ENCODE data around the gene CDC73.
"Not testable (repeated sequence)": the region's sequence is repeated elsewhere in the genome, so short reads cannot be mapped to it uniquely, and the experiment has no call there.

CDC73 gene

DNA sequence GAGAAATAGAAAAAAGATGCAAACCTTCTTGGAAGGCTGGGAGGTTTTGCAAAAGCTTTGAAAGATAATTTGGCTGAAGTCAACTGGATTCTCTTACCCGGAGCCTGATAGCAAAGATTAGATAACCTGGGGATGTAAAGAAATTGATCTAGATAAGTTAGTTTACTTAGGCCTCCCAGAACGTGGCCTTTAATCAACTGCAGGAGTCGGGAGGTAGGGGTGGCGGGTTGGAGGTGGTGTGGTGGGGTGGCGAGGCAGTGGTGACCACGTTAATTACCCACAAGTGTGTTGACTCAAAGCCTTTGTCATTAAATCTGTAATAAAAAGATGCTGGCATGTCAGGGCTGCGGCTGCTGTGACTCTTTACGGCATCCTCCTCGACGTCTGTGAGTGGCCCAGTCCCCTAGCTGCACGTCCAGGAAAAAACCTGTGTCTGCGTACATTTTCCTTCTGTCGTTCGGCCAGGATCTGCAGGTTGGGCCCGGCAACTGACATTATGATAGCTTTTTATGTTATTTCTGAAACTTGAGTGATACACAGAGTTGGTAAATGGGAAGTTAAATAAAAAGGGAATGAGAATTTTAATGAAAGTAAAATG is 115.6 kb downstream of the CDC73 start:
- no peak for DNase-seq

GRCh38 chr1:193240609-193241008 is 118.8 kb downstream of the CDC73 start:
- DNase-seq = no peak

- no peak for DNase-seq
These were observed 119.4 kb downstream of the CDC73 start for GRCh38 chr1:193241132-193241827.

DNA sequence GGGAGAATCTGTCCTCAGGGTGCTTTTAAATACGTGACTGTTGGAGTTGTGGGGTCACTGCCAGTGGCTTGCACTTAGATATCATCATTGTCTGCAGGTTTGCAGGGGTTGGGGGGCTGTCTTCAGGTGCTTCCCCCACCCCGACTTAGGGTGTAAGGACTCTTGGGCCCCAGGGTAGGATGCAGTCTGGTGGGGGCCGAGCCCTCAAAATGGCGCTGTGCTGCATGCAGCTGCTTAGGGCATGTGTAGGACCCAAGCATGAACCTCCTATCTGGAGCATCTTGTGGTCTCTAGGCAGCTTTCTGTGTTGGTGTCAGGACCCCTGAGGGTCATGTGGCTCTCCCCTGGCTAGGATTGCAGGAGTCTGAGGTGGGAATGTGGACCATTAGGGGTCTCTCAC is 120.2 kb downstream of the CDC73 start:
- no peak for DNase-seq

DNA sequence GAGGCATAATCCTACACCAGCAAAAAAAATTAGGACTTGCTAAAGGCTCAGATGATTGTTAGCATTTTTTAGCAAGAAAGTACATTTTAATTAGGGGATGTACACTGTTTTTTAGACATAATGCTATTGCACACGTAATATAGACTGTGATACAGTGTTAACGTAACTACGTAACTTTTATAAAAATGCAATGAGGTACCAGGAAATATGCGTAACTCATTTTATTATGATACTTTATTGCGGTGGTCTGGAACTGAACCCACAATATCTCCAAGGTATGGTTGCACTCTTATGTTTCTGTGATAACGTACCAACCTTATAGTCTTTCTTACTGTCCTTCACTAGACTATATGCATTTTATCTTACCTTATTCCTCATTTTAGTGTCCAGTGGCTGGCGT is 127.4 kb downstream of the CDC73 start:
- DNase-seq = no peak

DNA sequence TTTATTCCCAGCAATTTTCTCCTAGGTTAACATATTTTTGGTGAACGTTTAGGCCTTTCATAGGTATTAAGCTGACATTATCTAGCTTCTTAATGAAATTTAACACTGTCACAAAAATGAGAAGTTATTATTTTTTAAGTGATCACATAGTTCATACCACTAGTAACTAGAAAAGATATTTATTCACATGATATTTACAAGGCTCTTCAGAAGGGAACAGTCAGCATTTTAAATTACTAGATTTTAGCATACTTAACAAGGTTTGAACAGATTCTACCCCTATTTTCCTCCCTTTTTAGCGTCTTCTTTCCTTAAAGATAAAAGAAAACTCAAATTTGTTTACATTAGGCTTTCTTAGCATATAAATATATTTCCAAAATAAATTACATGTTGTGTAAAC is 130.1 kb downstream of the CDC73 start:
- no peak for DNase-seq

GRCh38 chr1:193256019-193256418 is 134.2 kb downstream of the CDC73 start:
- no peak for DNase-seq

DNA sequence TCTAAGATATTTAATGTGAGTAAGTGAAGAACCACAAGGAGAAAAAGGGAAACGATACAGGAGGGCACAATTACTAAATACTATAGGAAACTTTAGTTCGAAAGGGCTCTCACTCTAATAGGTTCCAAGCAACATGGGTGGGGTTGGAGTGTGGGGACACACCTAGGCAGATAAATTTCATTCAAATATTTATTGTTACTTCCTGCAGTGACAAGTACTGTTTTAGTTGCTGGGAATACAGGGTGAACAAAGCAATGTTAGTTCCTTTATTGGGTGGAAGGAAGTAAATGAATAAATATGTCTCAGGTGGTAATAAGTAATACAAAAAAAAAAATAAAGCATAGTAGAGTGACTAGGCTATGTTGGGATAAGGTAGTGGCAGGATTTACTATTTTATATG is 137.8 kb downstream of the CDC73 start:
- DNase-seq = no peak

DNA sequence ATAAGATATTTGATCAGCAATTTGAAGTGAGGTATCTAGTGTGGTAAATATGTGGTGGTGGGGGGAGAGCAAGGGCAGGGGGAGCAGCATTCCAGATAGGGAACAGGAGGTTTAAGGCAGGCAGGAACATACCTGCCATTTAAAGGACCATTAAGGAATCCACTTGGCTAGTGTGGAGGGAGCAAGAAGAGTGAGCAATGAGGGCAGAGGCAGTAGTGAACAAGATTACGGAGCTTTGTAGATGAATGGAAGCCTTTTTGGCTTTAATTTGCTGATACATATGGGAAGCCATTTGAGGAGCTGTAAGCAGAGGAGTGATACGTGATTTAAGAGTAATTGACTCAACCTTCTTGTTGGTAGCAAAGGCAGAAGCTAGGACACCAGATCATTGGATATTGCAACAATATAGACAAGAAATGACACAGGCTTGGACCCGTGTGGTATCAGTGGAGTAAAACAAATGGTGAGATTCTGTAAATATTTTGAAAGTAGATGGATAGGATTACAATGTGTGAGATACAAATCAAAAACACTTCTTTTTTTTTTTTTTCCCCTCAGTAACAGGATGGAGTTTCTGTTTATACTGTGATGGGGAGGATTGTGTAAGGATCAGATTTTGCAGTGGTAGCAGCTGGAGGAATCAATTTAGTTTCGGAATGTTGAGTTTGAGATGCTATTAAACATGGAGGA is 138.4 kb downstream of the CDC73 start:
- no peak for DNase-seq

- DNase-seq = no peak
These were observed 139.1 kb downstream of the CDC73 start for GRCh38 chr1:193260896-193261295.

- no peak for DNase-seq
These were observed 140.8 kb downstream of the CDC73 start for GRCh38 chr1:193262661-193263060.

DNA sequence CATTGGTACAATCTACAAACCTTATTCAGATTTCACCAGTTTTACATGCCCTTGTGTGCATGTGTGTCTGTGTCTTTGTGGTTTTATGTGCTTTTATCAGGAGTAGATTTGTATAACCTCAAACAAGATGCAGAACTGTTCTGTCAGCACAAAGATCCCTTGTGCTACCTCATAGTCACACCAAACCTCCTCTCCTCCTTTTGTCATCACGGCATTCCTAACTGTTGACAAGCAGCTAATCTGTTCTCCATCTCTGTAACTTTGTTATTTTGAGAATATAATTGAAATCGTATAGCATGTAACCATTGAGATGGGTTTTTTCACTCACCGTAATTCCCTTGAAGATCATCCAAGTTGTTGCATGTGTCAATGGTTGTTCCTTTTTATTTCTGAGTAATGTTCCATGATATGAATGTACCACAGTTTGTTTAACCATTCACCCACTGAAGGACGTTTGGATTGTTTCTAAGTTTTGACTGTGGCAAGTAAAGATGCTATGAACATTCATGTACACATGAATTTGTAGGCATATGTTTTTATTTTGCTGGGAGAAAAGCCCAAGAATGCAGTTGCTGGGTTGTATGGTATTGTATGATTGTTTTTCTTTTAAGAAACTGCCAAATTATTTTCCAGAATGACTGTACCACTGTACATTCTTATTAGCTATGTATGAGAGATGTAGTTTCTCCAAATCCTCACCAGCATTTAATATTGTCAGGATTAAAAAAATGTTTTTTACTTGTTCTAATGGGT is 142.7 kb downstream of the CDC73 start:
- DNase-seq = no peak

DNA sequence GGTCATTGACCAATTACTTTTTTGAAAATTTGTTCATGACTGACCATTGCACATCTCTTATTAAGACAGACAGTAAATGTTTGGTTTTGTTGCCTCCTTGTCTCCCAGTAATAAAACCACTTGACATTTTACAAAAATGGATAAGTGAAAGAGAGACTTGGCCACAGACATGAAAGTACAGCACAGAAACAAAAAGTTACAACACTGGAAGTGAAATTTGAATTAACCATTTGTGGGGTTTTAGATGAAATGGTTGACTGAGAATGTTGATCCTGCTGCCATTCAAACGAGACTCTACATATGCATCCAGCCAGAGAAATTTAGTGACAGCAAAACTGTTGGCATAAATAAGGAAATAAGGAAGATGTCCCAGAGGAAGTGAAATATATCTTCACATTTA is 143.9 kb downstream of the CDC73 start:
- no peak for DNase-seq

DNA sequence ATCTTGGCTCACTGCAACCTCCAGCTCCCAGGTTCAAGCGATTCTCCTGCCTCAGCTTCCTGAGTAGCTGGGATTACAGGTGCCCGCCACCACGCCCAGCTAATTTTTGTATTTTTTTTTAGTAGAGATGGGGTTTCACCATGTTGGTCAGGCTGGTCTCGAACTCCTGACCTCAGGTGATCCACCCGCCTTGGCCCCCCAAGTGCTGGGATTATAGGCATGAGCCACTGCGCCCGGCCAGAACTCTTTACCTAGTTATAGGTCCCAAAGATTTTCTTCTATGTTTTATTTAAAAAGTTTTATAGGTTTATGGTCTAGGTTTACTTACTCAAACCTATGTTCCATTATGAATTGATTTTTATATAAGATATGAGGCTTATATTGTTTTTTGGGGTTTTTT is 145.0 kb downstream of the CDC73 start:
- not testable (repeated sequence) for DNase-seq

DNA sequence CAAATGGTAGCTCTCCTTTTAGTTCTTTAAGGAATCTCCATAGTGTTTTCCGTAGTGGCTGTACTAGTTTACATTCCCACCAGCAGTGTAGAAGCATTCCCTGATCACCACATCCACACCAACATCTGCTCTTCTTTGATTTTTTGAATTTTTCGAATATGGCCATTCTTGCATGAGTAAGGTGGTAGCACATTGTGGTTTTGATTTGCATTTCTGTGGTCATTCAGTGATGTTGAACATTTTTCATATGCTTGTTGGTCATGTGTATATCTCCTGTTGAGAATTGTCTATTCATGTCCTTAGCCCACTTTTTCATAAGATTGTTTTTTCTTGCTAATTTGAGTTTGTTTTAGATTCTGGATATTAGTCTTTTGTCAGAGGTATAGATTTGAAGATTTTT is 149.2 kb downstream of the CDC73 start:
- DNase-seq = no peak

GRCh38 chr1:193275773-193276172 is 153.9 kb downstream of the CDC73 start:
- DNase-seq = no peak

DNA sequence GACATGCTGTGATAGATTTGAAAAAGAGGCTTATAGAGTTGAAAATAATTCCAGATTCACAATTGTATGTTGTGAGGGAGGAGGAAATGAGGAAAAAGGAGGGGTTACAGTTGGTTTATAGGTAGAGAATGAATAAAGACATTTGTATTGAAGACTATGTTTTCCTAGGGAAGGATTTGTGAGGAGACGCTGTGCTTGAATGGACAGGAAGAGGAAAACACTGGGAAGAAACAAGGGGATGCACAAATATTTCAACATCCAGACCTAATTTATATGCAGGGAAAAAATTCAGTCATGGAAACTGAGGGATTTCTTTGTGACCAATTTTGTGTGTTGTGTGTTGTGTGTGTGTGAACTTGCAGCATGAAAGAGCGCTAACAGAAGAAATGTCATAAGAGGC is 157.1 kb downstream of the CDC73 start:
- DNase-seq = no peak

DNA sequence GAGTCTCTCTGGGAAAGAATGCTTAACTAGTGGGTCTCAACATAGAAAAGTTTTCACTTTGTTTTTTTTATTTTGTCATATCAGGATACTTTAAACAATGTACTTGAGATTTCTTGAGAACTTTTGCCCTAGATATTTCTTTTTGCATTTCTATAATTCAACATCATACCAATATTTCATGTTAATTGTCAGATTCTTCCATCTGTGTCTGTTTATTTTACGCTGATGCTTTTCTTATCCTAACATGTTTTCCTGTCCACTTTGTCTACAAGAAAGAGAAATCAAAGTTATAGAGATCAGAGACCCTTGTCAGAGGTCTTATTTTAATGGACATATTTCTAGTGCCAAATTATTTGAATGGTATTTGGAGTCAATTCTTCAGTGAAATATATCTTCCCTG is 160.1 kb downstream of the CDC73 start:
- no peak for DNase-seq

GRCh38 chr1:193283016-193283415 is 161.2 kb downstream of the CDC73 start:
- no peak for DNase-seq

DNA sequence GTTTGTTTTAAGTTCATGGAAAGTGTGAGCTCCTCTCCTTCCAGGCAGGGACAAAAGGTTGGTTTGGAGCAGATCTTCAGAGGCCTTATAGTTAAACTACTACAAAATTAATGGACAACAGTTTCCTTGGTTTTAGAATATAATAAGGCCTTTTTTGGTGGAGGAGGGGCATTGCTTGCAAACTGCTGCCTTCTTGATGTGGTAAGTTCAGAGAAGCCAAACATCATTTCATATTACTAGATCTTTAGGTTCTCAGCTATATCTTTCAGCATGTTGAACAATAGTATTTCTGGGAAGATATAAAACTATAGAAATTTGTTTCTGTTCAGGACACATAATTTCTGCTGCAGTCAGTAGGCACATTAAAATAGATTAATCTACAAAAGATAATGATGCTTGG is 162.4 kb downstream of the CDC73 start:
- no peak for DNase-seq

GRCh38 chr1:193285641-193286040 is 163.8 kb downstream of the CDC73 start:
- no peak for DNase-seq

DNA sequence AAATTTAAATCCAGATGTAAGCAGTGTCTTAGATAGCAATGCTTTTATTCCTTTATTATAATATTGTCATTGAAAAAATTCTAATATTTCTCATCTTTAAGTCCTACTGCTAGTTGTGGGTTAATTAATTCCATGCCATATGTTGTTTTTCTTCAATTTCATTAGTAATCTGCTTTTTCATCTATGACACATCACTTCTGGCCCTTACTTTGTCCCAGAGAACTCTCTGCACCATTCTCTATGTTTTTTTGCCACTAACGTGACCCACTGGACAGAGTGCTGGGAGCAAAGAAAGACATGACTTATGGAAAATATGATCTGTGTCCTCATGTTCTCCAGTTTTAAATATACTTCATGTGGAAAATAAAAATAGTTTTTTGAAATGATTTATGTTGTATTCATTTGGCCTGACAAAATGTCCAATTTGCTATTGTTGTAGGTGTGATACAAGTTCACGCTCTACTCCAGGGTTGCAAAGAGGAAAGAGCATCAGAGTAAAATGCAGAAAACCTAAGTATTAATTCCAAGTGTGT is 166.8 kb downstream of the CDC73 start:
- not testable (repeated sequence) for DNase-seq

GRCh38 chr1:193293726-193294125 is 171.9 kb downstream of the CDC73 start:
- no peak for DNase-seq
